HG03442 (cell line): ENCODE results near the gene NDOR1.

Source experiments
- ATAC-seq: cut with Tn5 transposase; IDR thresholded peaks from one replicate; pipeline ENCODE4 v1.9.1; 2021; ENCODE audit warnings: mild to moderate bottlenecking, moderate library complexity; ENCODE audit not compliant: unreplicated experiment

NDOR1 gene

GRCh38 chr9:137180491-137180890, 25.0 kb upstream of the NDOR1 start:
- no peak for ATAC-seq

- ATAC-seq: no peak
Observed at GRCh38 chr9:137181680-137182079, 23.8 kb upstream of the NDOR1 start.

- no peak for ATAC-seq
Observed at GRCh38 chr9:137182836-137183235, 22.7 kb upstream of the NDOR1 start.

- ATAC-seq: no peak
Observed at GRCh38 chr9:137183980-137184595, 21.4 kb upstream of the NDOR1 start.

- no peak for ATAC-seq
Observed at GRCh38 chr9:137184881-137185660, 20.4 kb upstream of the NDOR1 start.

GRCh38 chr9:137185921-137186320, 19.6 kb upstream of the NDOR1 start:
- ATAC-seq: no peak

GRCh38 chr9:137186385-137186784, 19.1 kb upstream of the NDOR1 start:
- ATAC-seq: no peak

- no peak for ATAC-seq
Observed at GRCh38 chr9:137187386-137187785, 18.1 kb upstream of the NDOR1 start.

- ATAC-seq: no peak
Observed at GRCh38 chr9:137188086-137188489, 17.4 kb upstream of the NDOR1 start.

GRCh38 chr9:137188490-137189296, 16.8 kb upstream of the NDOR1 start, which contains the start of the genes ANAPC2 and SSNA1:
Gene ANAPC2 (minus strand): TSS chr9:137188560. CDS start chr9:137188532, 28 bp downstream.
Gene SSNA1 (plus strand): TSS chr9:137188676. CDS start chr9:137188727, 51 bp downstream.
- peak; percentile 75 for ATAC-seq

GRCh38 chr9:137189297-137190295, 15.9 kb upstream of the NDOR1 start:
- no peak for ATAC-seq

- ATAC-seq: no peak
Observed at GRCh38 chr9:137190315-137190856, 15.1 kb upstream of the NDOR1 start.

GRCh38 chr9:137191245-137191644, 14.3 kb upstream of the NDOR1 start:
- ATAC-seq: no peak

- ATAC-seq: no peak
Observed at GRCh38 chr9:137191691-137192447, 13.6 kb upstream of the NDOR1 start.

- ATAC-seq: no peak
Observed at GRCh38 chr9:137192448-137192780, 13.1 kb upstream of the NDOR1 start.

GRCh38 chr9:137192859-137193258, 12.6 kb upstream of the NDOR1 start:
- ATAC-seq: no peak

- ATAC-seq: no peak
Observed at GRCh38 chr9:137193771-137194170, 11.7 kb upstream of the NDOR1 start.

- no peak for ATAC-seq
Observed at GRCh38 chr9:137194388-137194787, 11.1 kb upstream of the NDOR1 start.

GRCh38 chr9:137194909-137195308, 10.6 kb upstream of the NDOR1 start:
- no peak for ATAC-seq
